ENCODE results near the gene OAT. TPM values are rescaled to one million over a fixed set of nuclear protein-coding genes. Genes with fewer than 3 reads are reported as not detected.

The OAT gene
- total and polyA plus RNA-seq, 10 of the 15 experiments (the other 5 are each of a cell fraction or from before 2014, with no cell fraction given), result 1.2 to 9.8 (median 1.6) TPM

DNA sequence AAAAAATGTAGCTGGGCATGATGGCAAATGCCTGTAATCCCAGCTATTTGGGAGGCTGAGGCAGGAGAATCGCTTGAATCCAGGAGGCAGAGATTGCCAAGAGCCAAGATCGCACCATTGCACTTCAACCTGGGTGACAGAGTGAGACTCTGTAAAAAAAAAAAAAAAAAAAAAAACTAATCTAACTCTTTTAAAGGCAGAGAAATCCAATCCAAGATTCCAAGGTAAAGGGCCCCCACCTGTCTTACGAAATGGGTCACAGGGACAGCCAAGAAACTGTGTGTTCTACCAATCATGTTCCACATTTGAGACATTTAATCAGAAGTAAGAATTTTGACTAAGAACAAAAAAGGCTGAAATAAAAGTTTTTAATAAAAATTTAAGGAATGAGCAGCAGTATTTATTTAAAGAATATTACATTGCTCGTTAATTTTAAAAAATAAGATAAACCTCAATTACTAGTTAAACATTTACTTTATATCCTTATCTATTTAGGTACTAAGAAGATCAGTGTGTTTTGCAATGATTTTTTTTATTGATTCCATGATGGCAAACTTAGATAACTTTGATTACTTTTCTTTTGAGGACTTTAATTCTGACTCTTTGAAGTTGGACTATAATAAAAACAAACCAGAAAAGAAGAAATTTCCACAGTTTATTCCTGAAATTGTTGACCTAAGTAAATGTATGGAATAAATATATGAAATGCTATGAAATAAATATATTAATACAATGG, 6.7 kb upstream of the OAT start:
- ChIA-PET CTCF (no interaction called here), SMC1A (ENCODE audit: uncharacterized antibody, unreplicated experiment) (no interaction called here), RAD21 (ENCODE audit: unreplicated experiment) (no interaction called here), POLR2A (interaction anchor here (0.6 to 0.7 kb wide), 2 partner anchors 12 to 797 kb away, joined by 3 read pairs; no protein-coding TSS in a partner anchor)
- 0 out of 4 replicates have a peak, but pooled peaks cover 0 to 4% of the 10 kb centered on the region in 2 experiments for H3K27me3 ChIP-seq (replicated peaks in 1 of 2; ENCODE audit: control insufficient read depth in 2 of 2, insufficient read depth in 2 of 2, low read length in 1 of 2)
- in situ Hi-C loops (cut with MboI) (no loop called here), intact Hi-C loops (cut with micrococcal nuclease; ENCODE audit: unreplicated experiment) (no loop called here)
- no peak overlapping the region for H3K9ac ChIP-seq (ENCODE audit: control insufficient read depth, insufficient read depth, low read length)
- BruUV-seq (replicated peaks), result no TSS peak
- ATAC-seq (no peak), FAIRE-seq (no peak), DNase-seq (ENCODE audit: low read depth, low spot score) (no peak)
- H4K20me1 ChIP-seq (ENCODE audit: control insufficient read depth, insufficient read depth), result no peaks in the 10 kb centered on the region
- H3K4me3 ChIP-seq, result no peak overlapping the region
- TF ChIP-seq CHD4 (IDR thresholded peaks at IDR 0.05) (no peak), NR2C1 (IDR thresholded peaks at IDR 0.05) (no peak), SRF (IDR thresholded peaks at IDR 0.05; ENCODE audit: low read depth in 2 of 2, low read length in 2 of 2) (no peak)
- H3K4me1 ChIP-seq (ENCODE audit: control insufficient read depth, insufficient read depth, low read length), result no peaks in the 10 kb centered on the region
- WGBS (ENCODE audit: insufficient coverage, insufficient replicate concordance, low lambda C conversion rate, missing lambda C conversion rate), result 68% methylated on average over 4 of the region's 4 CpGs
- H3K79me2 ChIP-seq (ENCODE audit: control insufficient read depth, insufficient read depth, low read length), result no peaks in the 10 kb centered on the region
- no peak overlapping the region for H3K4me2 ChIP-seq (ENCODE audit: control insufficient read depth, insufficient read depth)
- H3K9me3 ChIP-seq (replicated peaks; ENCODE audit: control insufficient read depth, insufficient read depth, low read length), result no peaks in the 10 kb centered on the region
- H3K36me3 ChIP-seq (ENCODE audit: control insufficient read depth in 2 of 2, insufficient read depth in 2 of 2, low read length in 1 of 2), result no peaks in the 10 kb centered on the region
- no peak overlapping the region for H3K27ac ChIP-seq (ENCODE audit: control insufficient read depth, insufficient read depth)
- no peak overlapping the region for H2AFZ ChIP-seq (ENCODE audit: control insufficient read depth, low read depth, low read length)

DNA sequence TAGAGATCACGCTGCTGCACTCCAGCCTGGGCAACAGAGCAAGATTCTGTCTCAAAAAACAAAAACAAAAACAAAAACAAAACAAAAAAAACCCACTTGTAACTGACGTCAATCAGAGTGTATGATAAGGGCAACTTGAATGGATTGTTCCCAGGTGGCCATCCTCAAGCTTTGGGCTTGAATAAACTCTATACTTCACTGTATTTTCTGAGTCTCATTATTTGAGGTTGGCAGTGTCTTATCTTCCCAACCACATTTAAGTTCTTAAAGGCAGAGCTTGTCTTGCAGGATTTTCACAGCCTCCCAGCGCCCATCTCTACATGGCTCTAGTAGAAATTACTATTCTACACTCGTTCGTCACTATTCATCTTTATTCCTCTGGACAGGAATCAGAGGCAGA, 5.1 kb upstream of the OAT start:
- H3K27ac ChIP-seq (ENCODE audit: control insufficient read depth, insufficient read depth), result no peak overlapping the region
- ATAC-seq, result no peak
- DNase-seq (ENCODE audit: low read depth, low spot score), result no peak
- no peaks in the 10 kb centered on the region; the same call in 2 of the 3 replicates for H3K9me3 ChIP-seq (replicated peaks; ENCODE audit: control insufficient read depth, insufficient read depth, low read length)
- H3K4me3 ChIP-seq, result no peak overlapping the region
- ChIA-PET POLR2A (no interaction called here), CTCF (interaction anchor here (1.4 kb wide), 1 partner anchor 10 kb away, joined by 3 read pairs; no protein-coding TSS in a partner anchor), SMC1A (ENCODE audit: uncharacterized antibody, unreplicated experiment) (no interaction called here), RAD21 (ENCODE audit: unreplicated experiment) (no interaction called here)
- WGBS (ENCODE audit: insufficient coverage, insufficient replicate concordance, low lambda C conversion rate, missing lambda C conversion rate), result 14% methylated on average over 5 of the region's 5 CpGs
- TF ChIP-seq, protein P1, sequence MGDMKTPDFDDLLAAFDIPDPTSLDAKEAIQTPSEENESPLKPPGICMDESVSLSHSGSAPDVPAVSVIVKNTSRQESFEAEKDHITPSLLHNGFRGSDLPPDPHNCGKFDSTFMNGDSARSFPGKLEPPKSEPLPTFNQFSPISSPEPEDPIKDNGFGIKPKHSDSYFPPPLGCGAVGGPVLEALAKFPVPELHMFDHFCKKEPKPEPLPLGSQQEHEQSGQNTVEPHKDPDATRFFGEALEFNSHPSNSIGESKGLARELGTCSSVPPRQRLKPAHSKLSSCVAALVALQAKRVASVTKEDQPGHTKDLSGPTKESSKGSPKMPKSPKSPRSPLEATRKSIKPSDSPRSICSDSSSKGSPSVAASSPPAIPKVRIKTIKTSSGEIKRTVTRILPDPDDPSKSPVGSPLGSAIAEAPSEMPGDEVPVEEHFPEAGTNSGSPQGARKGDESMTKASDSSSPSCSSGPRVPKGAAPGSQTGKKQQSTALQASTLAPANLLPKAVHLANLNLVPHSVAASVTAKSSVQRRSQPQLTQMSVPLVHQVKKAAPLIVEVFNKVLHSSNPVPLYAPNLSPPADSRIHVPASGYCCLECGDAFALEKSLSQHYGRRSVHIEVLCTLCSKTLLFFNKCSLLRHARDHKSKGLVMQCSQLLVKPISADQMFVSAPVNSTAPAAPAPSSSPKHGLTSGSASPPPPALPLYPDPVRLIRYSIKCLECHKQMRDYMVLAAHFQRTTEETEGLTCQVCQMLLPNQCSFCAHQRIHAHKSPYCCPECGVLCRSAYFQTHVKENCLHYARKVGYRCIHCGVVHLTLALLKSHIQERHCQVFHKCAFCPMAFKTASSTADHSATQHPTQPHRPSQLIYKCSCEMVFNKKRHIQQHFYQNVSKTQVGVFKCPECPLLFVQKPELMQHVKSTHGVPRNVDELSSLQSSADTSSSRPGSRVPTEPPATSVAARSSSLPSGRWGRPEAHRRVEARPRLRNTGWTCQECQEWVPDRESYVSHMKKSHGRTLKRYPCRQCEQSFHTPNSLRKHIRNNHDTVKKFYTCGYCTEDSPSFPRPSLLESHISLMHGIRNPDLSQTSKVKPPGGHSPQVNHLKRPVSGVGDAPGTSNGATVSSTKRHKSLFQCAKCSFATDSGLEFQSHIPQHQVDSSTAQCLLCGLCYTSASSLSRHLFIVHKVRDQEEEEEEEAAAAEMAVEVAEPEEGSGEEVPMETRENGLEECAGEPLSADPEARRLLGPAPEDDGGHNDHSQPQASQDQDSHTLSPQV (IDR thresholded peaks at IDR 0.05), result no peak
- no peak overlapping the region for H2AFZ ChIP-seq (ENCODE audit: control insufficient read depth, low read depth, low read length)
- H3K79me2 ChIP-seq (ENCODE audit: control insufficient read depth, insufficient read depth, low read length), result no peaks in the 10 kb centered on the region
- H3K4me2 ChIP-seq (ENCODE audit: control insufficient read depth, insufficient read depth), result no peak overlapping the region
- FAIRE-seq, result no peak
- BruUV-seq (replicated peaks), result no TSS peak
- H4K20me1 ChIP-seq (ENCODE audit: control insufficient read depth, insufficient read depth), result no peaks in the 10 kb centered on the region
- H3K27me3 ChIP-seq (replicated peaks in 1 of 2; ENCODE audit: control insufficient read depth in 2 of 2, insufficient read depth in 2 of 2, low read length in 1 of 2), result 0 out of 4 replicates have a peak, but pooled peaks cover 0 to 6% of the 10 kb centered on the region in 2 experiments
- no peaks in the 10 kb centered on the region for H3K4me1 ChIP-seq (ENCODE audit: control insufficient read depth, insufficient read depth, low read length)
- H3K9ac ChIP-seq (ENCODE audit: control insufficient read depth, insufficient read depth, low read length), result no peak overlapping the region
- no peaks in the 10 kb centered on the region for H3K36me3 ChIP-seq (ENCODE audit: control insufficient read depth in 2 of 2, insufficient read depth in 2 of 2, low read length in 1 of 2)
- intact Hi-C loops (cut with micrococcal nuclease; ENCODE audit: unreplicated experiment), result no loop called here
- in situ Hi-C loops (cut with MboI), result no loop called here

Data from GM12878 (cell line).